ENCODE measurements around the gene GRID1.

- TF ChIP-seq ZNF776 (tag by site-specific recombination; IDR thresholded peaks at IDR 0.05; ENCODE audit: borderline replicate concordance) (no peak), ZNF239 (tag by site-specific recombination; IDR thresholded peaks at IDR 0.05) (no peak)
Measured at GRCh38 chr10:85914720-85915119, 451.9 kb downstream of the GRID1 start.
